Spleen (tissue), 7 donors: ENCODE results near the gene GAB2.

Experiments used
- CTCF ChIP-seq, 11 experiments: fragments of 200-600 bp in 7 of 11; fragments of 450-650 bp in 4 of 11; sonication (generic) in 4 of 11; IDR thresholded peaks in 8 of 11; conservative IDR thresholded peaks in 3 of 11; 1 replicate in 7 of 11; 2 replicates in 4 of 11; pipeline versions ENCODE4 v1.4.0 to v1.8.0; 2016 to 2021; ENCODE audit warnings: antibody characterized with exemption in 11 of 11, inconsistent platforms in 4 of 11, mild to moderate bottlenecking in 1 of 11
- POLR2A ChIP-seq, 3 donors: fragments of 450-650 bp; IDR thresholded peaks; one replicate each; pipeline ENCODE4 v1.5.1; 2017; ENCODE audit warnings: antibody characterized with exemption in 3 of 3, mild to moderate bottlenecking in 1 of 3
- donor health status: DM: no; HTN: no; CAD: no; lungs with moderate emphysema.
- donor health status: DM: no; HTN: no; CAD: no.
- donor health status: DM: no; HTN: no; CAD: no.

- TF ChIP-seq CTCF (IDR thresholded peaks at IDR 0.05 in 8 of 11, conservative IDR thresholded peaks at IDR 0.05 in 3 of 11): no peak
- no peak for TF ChIP-seq POLR2A (IDR thresholded peaks at IDR 0.05)
Observed at GRCh38 chr11:78220218-78221157, 197.1 kb downstream of the GAB2 start.
